Measurements from ENCODE around the gene EEF2KMT. TPM values are rescaled to one million over a fixed set of nuclear protein-coding genes. Genes with fewer than 3 reads are reported as not detected.
"Not testable (repeated sequence)": the region's sequence is repeated elsewhere in the genome, so short reads cannot be mapped to it uniquely, and the experiment has no call there.

Gene EEF2KMT
- total and polyA plus RNA-seq, 2 of the 13 experiments (the other 11 are each of a cell fraction or from before 2014, with no cell fraction given), result 10.7 to 26.9 TPM

DNA sequence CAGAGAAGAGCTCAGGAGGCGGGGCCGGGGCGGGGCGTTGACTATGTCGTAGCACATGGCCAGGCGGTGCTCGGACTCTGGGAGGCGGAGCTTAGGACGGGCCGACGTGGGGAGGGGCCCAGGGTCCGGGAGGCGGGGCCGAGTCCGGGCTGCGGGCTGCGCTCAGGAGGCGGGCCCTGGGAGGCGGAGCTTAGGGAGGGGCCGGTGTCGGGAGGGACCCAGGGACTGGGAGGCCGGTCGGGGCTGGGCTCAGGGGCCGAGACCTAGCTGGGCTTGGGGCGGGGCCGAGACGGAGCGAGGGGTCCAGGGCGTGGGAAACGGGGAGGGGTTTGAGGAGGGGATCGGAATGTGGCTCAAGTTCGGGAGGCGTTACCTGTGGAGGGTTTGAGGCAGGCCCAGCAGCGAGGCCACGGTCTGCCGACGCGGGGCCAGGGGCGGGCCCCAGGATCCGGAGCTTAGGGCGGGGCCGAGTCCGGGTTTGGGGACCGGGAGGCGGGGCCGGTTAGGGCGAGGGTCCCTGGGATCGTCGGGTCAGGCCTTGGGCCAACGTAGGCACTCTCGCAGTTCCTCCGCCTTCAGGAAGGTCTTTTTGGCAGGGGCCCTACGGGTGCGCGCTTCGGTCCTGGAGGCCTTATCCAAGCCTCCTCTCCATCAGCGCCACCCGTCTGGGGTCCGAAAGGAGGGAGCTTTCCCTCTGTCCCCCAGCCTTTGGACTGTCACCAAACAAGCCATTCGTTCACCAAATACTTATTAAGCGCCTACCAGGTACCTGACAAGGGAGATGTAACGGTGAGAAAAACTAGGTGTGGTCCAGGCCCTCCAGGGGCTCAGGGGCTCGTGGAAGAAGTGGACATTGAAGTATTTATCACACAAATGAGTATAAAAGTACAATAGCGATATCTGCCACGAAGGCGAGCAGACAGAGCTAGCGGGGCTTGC lies 895 bp upstream of the EEF2KMT start (continued):
- TF ChIP-seq SKI (IDR thresholded peaks at IDR 0.05; ENCODE audit: partially characterized antibody) (peak; percentile 21), SPEN (CRISPR knock-in tag; IDR thresholded peaks at IDR 0.05; ENCODE audit: low read depth) (0 out of 2 replicates have a peak, but pooled peaks have one; percentile 75), ZNF749 (CRISPR knock-in tag; IDR thresholded peaks at IDR 0.05; ENCODE audit: borderline replicate concordance) (0 out of 2 replicates have a peak, but pooled peaks have one; percentile 40), MXI1 (IDR thresholded peaks at IDR 0.05; ENCODE audit: borderline replicate concordance, low read depth, low read length) (peak; percentile 23; the same call in 1 of the 3 replicates), KDM2A (CRISPR knock-in tag; IDR thresholded peaks at IDR 0.05; ENCODE audit: borderline replicate concordance, low read depth) (peak; percentile 43; the same call in 1 of the 2 replicates), ZNF709 (CRISPR knock-in tag; IDR thresholded peaks at IDR 0.05) (peak; percentile 67), ZNF501 (CRISPR knock-in tag; IDR thresholded peaks at IDR 0.05) (0 out of 2 replicates have a peak, but pooled peaks have one; percentile 53), GFI1 (CRISPR knock-in tag; IDR thresholded peaks at IDR 0.05; ENCODE audit: borderline replicate concordance) (peak; percentile 48; the same call in 1 of the 2 replicates), SP1 (CRISPR knock-in tag; IDR thresholded peaks at IDR 0.05) (0 out of 2 replicates have a peak, but pooled peaks have one; percentile 14), REPIN1 (CRISPR knock-in tag; IDR thresholded peaks at IDR 0.05; ENCODE audit: borderline replicate concordance, low read depth) (peak; percentile 61; the same call in 1 of the 2 replicates), PAXIP1 (CRISPR knock-in tag; conservative IDR thresholded peaks at IDR 0.05) (peak; percentile 49), NFAT5 (CRISPR knock-in tag; IDR thresholded peaks at IDR 0.05) (peak; percentile 27; the same call in 1 of the 2 replicates), ZNF670 (CRISPR knock-in tag; IDR thresholded peaks at IDR 0.05; ENCODE audit: borderline replicate concordance) (peak; percentile 74; the same call in 1 of the 2 replicates)
- TF ChIP-seq, protein P1, sequence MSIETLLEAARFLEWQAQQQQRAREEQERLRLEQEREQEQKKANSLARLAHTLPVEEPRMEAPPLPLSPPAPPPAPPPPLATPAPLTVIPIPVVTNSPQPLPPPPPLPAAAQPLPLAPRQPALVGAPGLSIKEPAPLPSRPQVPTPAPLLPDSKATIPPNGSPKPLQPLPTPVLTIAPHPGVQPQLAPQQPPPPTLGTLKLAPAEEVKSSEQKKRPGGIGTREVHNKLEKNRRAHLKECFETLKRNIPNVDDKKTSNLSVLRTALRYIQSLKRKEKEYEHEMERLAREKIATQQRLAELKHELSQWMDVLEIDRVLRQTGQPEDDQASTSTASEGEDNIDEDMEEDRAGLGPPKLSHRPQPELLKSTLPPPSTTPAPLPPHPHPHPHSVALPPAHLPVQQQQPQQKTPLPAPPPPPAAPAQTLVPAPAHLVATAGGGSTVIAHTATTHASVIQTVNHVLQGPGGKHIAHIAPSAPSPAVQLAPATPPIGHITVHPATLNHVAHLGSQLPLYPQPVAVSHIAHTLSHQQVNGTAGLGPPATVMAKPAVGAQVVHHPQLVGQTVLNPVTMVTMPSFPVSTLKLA (IDR thresholded peaks at IDR 0.05), result peak; percentile 69
- not testable (repeated sequence) for TF ChIP-seq SP1 (IDR thresholded peaks at IDR 0.05)
